GM23338 (cell line): Measurements from ENCODE around the gene SPG21. TPM values are rescaled to one million over a fixed set of nuclear protein-coding genes. Genes with fewer than 3 reads are reported as not detected.

Experiments
- ATAC-seq: fragments of 200-7000 bp; cut with Tn5 transposase; 3 replicates; pipeline ENCODE4 v1.9.1; 2020
- DNase-seq: peaks from one replicate; pipeline ENCODE4 v3.0.0-alpha.2; 2015; ENCODE audit warnings: low spot score
- H2AFZ ChIP-seq: fragments of 200-600 bp; sonication (generic); 2 replicates; pipeline ENCODE4 v1.8.0; 2016; ENCODE audit warnings: antibody characterized with exemption, mild to moderate bottlenecking, moderate library complexity
- H3F3A ChIP-seq: fragments of 200-600 bp; sonication (generic); replicated peaks from 2 replicates; pipeline ENCODE4 v1.8.0; 2017; ENCODE audit warnings: antibody characterized with exemption, mixed run types, low read depth
- H3K27ac ChIP-seq: fragments of 200-600 bp; sonication (generic); 2 replicates; pipeline ENCODE4 v1.6.1; 2016; ENCODE audit warnings: low read depth
- H3K27me3 ChIP-seq: fragments of 200-600 bp; sonication (generic); 2 replicates; pipeline ENCODE4 v1.8.0; 2016; ENCODE audit warnings: mild to moderate bottlenecking, mixed run types, moderate library complexity; ENCODE audit not compliant: insufficient read depth
- H3K36me3 ChIP-seq: fragments of 200-600 bp; sonication (generic); 2 replicates; pipeline ENCODE4 v1.8.0; 2016; ENCODE audit warnings: mild to moderate bottlenecking; ENCODE audit not compliant: insufficient read depth
- H3K4me1 ChIP-seq: fragments of 200-600 bp; sonication (generic); 2 replicates; pipeline ENCODE4 v1.8.0; 2016; ENCODE audit warnings: mild to moderate bottlenecking, moderate library complexity; ENCODE audit not compliant: insufficient read depth
- H3K4me2 ChIP-seq: fragments of 200-600 bp; sonication (generic); 2 replicates; pipeline ENCODE4 v1.7.1; 2017; ENCODE audit warnings: mixed run types
- H3K4me3 ChIP-seq: fragments of 200-600 bp; sonication (generic); 2 replicates; pipeline ENCODE4 v1.6.1; 2016; ENCODE audit warnings: mixed run types
- H3K79me2 ChIP-seq: fragments of 200-600 bp; sonication (generic); replicated peaks from 2 replicates; pipeline ENCODE4 v1.8.0; 2017; ENCODE audit warnings: mild to moderate bottlenecking; ENCODE audit not compliant: insufficient read depth
- H3K9me2 ChIP-seq: fragments of 200-600 bp; sonication (generic); 2 replicates; pipeline ENCODE4 v1.8.0; 2017; ENCODE audit not compliant: insufficient read depth
- H4K20me1 ChIP-seq: fragments of 200-600 bp; sonication (generic); replicated peaks from 2 replicates; pipeline ENCODE4 v1.8.0; 2017; ENCODE audit warnings: mild to moderate bottlenecking; ENCODE audit not compliant: insufficient read depth
- H3K27ac Mint-ChIP-seq: 2 replicates; pipeline ENCODE4 v1.8.0; 2020; ENCODE audit warnings: inconsistent platforms, mild to moderate bottlenecking, moderate library complexity, mixed read lengths
- H3K27me3 Mint-ChIP-seq: 3 replicates; pipeline ENCODE4 v1.8.0; 2022; ENCODE audit warnings: low read depth, mild to moderate bottlenecking, moderate library complexity, mixed read lengths, inconsistent platforms; ENCODE audit not compliant: insufficient read depth, poor library complexity
- H3K36me3 Mint-ChIP-seq: 3 replicates; pipeline ENCODE4 v1.8.0; 2021; ENCODE audit warnings: low read depth, mild to moderate bottlenecking, inconsistent platforms, moderate library complexity, mixed read lengths
- H3K4me1 Mint-ChIP-seq: 3 replicates; pipeline ENCODE4 v1.8.0; 2020; ENCODE audit warnings: mild to moderate bottlenecking, inconsistent platforms, mixed read lengths
- H3K4me3 Mint-ChIP-seq: 3 replicates; pipeline ENCODE4 v1.8.0; 2021; ENCODE audit warnings: moderate library complexity, mild to moderate bottlenecking, inconsistent platforms, mixed read lengths
- H3K9me3 Mint-ChIP-seq: 3 replicates; pipeline ENCODE4 v1.8.0; 2020; ENCODE audit warnings: moderate library complexity, mild to moderate bottlenecking, inconsistent platforms, mixed read lengths
- CREB1 ChIP-seq: fragments of 250-450 bp; sonication (Bioruptor Pico); IDR thresholded peaks from 2 replicates; pipeline ENCODE4 v1.5.0; 2020; ENCODE audit warnings: low read depth, mild to moderate bottlenecking, moderate library complexity
- CTCF ChIP-seq, 2 experiments: fragments of 200-600 bp in 1 of 2; sonication (generic) in 1 of 2; conservative IDR thresholded peaks; 2 replicates each; pipeline versions ENCODE4 v1.5.1 to v1.6.1; 2016 to 2017; ENCODE audit warnings: antibody characterized with exemption in 2 of 2, low read depth in 2 of 2, mild to moderate bottlenecking in 2 of 2, moderate library complexity in 1 of 2
- ETS1 ChIP-seq: IDR thresholded peaks from 2 replicates; pipeline ENCODE4 v1.6.1; 2016; ENCODE audit warnings: antibody characterized with exemption
- EZH2 ChIP-seq: fragments of 200-600 bp; sonication (generic); IDR thresholded peaks from one replicate; pipeline ENCODE4 v1.8.0; 2017; ENCODE audit warnings: antibody characterized with exemption, mild to moderate bottlenecking, low read depth; ENCODE audit not compliant: unreplicated experiment
- EZH2phosphoT487 ChIP-seq: fragments of 200-600 bp; sonication (generic); IDR thresholded peaks from one replicate; pipeline ENCODE4 v1.8.1; 2018; ENCODE audit warnings: antibody characterized with exemption; ENCODE audit not compliant: unreplicated experiment
- NANOG ChIP-seq: IDR thresholded peaks from 2 replicates; pipeline ENCODE4 v1.6.1; 2016; ENCODE audit warnings: antibody characterized with exemption, borderline replicate concordance
- POLR2AphosphoS5 ChIP-seq: IDR thresholded peaks from 2 replicates; pipeline ENCODE4 v1.6.1; 2016; ENCODE audit warnings: antibody characterized with exemption, low read depth
- REST ChIP-seq: IDR thresholded peaks from one replicate; pipeline ENCODE4 v1.6.1; 2018; ENCODE audit warnings: antibody characterized with exemption; ENCODE audit not compliant: unreplicated experiment
- ZNF114 ChIP-seq: fragments of 250-450 bp; sonication (Bioruptor Pico); IDR thresholded peaks from 2 replicates; pipeline ENCODE4 v1.5.0; 2020; ENCODE audit warnings: mild to moderate bottlenecking, moderate library complexity
- ZNF331 ChIP-seq: fragments of 250-450 bp; sonication (Bioruptor Pico); IDR thresholded peaks from 2 replicates; pipeline ENCODE4 v1.5.0; 2020; ENCODE audit warnings: low read depth, mild to moderate bottlenecking, moderate library complexity
- ZNF462 ChIP-seq: fragments of 250-450 bp; sonication (Bioruptor Pico); IDR thresholded peaks from 2 replicates; pipeline ENCODE4 v1.5.0; 2020; ENCODE audit warnings: mild to moderate bottlenecking, moderate library complexity
- polyA plus RNA-seq: library from polyadenylated mRNA; unstranded; fragments of >200 nt; fragmentation: Nextera tagmentation; extraction: Ambion mirVana; gene quantifications from 2 replicates; pipeline ENCODE4 v1.2.1, GENCODE V29; 2016
- total RNA-seq: library from RNA; depleted of rRNA; stranded (reverse); fragments of >200 nt; shearing (Covaris generic); gene quantifications from 2 replicates; pipeline ENCODE4 v1.2.3, GENCODE V29; 2014

SPG21 gene
- total and polyA plus RNA-seq, 2 experiments from 2014 or later, result 81.0 to 102 TPM

GRCh38 chr15:64921711-64922110, 68.0 kb downstream of the SPG21 start:
- Mint-ChIP-seq H3K4me1 (peaks cover 14% of the 10 kb centered on the region), H3K27ac (no peak overlapping the region), H3K4me3 (no peak overlapping the region), H3K36me3 (no peaks in the 10 kb centered on the region; the same call in 2 of the 3 replicates), H3K9me3 (no peaks in the 10 kb centered on the region), H3K27me3 (peaks cover 2% of the 10 kb centered on the region)
- Histone ChIP-seq H3K4me1 (0 out of 2 replicates have a peak, but pooled peaks cover 8% of the 10 kb centered on the region), H3F3A (no peaks in the 10 kb centered on the region), H3K27ac (no peak overlapping the region), H3K4me2 (no peak overlapping the region), H3K79me2 (no peaks in the 10 kb centered on the region), H4K20me1 (no peaks in the 10 kb centered on the region), H3K4me3 (no peak overlapping the region), H3K36me3 (no peaks in the 10 kb centered on the region), H3K9me2 (no peaks in the 10 kb centered on the region), H3K27me3 (no peaks in the 10 kb centered on the region), H2AFZ (no peak overlapping the region)
- peak; percentile 19; the same call in 1 of the 3 replicates for ATAC-seq
- no peak for DNase-seq
- TF ChIP-seq ZNF462, result no peak
- no peak for TF ChIP-seq REST
- no peak for TF ChIP-seq CTCF (conservative IDR thresholded peaks at IDR 0.05; ENCODE audit: low read depth in 2 of 2)
- no peak for TF ChIP-seq EZH2
- TF ChIP-seq ETS1, result no peak
- TF ChIP-seq ZNF114, result no peak
- TF ChIP-seq ZNF331 (CRISPR knock-in tag), result no peak
- no peak for TF ChIP-seq POLR2AphosphoS5
- TF ChIP-seq EZH2phosphoT487, result no peak
- no peak for TF ChIP-seq NANOG
- TF ChIP-seq CREB1 (CRISPR knock-in tag), result no peak
